HepG2 (cell line): ENCODE measurements around the gene SMIM29. TPM values are rescaled to one million over a fixed set of nuclear protein-coding genes. Genes with fewer than 3 reads are reported as not detected.

Experiments
- ATAC-seq: fragments of 200-7000 bp; cut with Tn5 transposase; 3 replicates; pipeline ENCODE4 v1.9.1; 2020; ENCODE audit warnings: mild to moderate bottlenecking, moderate library complexity
- BruUV-seq: library from RNA; stranded (reverse); fragments of 400-500 nt; replicated peaks from 2 replicates; lab custom pipeline; 2021; lab: Mats Ljungman, UMichigan
- CTCF ChIA-PET: fragments of 300-600 bp; formaldehyde crosslinking; extraction: SDS; loops from one replicate; lab custom pipeline; 2021; ENCODE audit warnings: low total read pairs, inconsistent platforms, low intra/inter-chr PET ratio; lab: Yijun Ruan, JAX
- POLR2A ChIA-PET: fragments of 350-600 bp; sonication (Branson Sonifier 250); formaldehyde crosslinking; loops from one replicate; lab custom pipeline; 2020; ENCODE audit warnings: antibody characterized with exemption, inconsistent platforms; lab: Yijun Ruan, JAX
- DNase-seq: peaks from one replicate; pipeline ENCODE4 v3.0.0-alpha.2; 2015; ENCODE audit warnings: low spot score
- FAIRE-seq: peaks from 3 replicates; lab custom pipeline; 2011; peaks lifted over from hg19 to GRCh38; lab: Jason Lieb, UNC
- H2AFZ ChIP-seq: one replicate; pipeline ENCODE4 v1.6.1; 2011; ENCODE audit warnings: low read length, inconsistent platforms
- H3K27ac ChIP-seq: fragments of 300-600 bp; 3 replicates; pipeline ENCODE4 v1.8.0; 2011; ENCODE audit warnings: mixed run types, mild to moderate bottlenecking, mixed read lengths, low read length, inconsistent platforms; ENCODE audit not compliant: insufficient read depth; ENCODE audit errors: extremely low read length
- H3K27me3 ChIP-seq, 2 experiments: fragments of 200-600 bp in 1 of 2; 2 replicates in 1 of 2; 3 replicates in 1 of 2; pipeline versions ENCODE4 v1.6.0 to v1.8.0; 2011; ENCODE audit warnings: low read length in 2 of 2, mild to moderate bottlenecking in 2 of 2, moderate library complexity in 2 of 2, inconsistent platforms in 1 of 2; ENCODE audit not compliant: insufficient read depth in 2 of 2, control insufficient read depth in 1 of 2
- H3K36me3 ChIP-seq, 2 experiments: fragments of 200-600 bp in 1 of 2; replicated peaks in 1 of 2; 2 replicates in 1 of 2; 3 replicates in 1 of 2; pipeline versions ENCODE4 v1.5.1 to v1.8.0; 2011; ENCODE audit warnings: low read length in 2 of 2, inconsistent platforms in 1 of 2; ENCODE audit not compliant: insufficient read depth in 2 of 2, control insufficient read depth in 1 of 2
- H3K4me1 ChIP-seq: 2 replicates; pipeline ENCODE4 v1.5.1; 2012; ENCODE audit warnings: low read length, inconsistent platforms; ENCODE audit not compliant: insufficient read depth
- H3K4me2 ChIP-seq: 2 replicates; pipeline ENCODE4 v1.6.0; 2011; ENCODE audit warnings: low read depth, low read length, inconsistent platforms
- H3K4me3 ChIP-seq, 3 experiments: fragments of 200-600 bp in 1 of 3; sonication (generic), shearing (Covaris generic) in 1 of 3; replicated peaks in 1 of 3; 2 replicates each; pipeline ENCODE4 v1.5.1; 2011 to 2016; ENCODE audit warnings: low read length in 3 of 3, inconsistent platforms in 2 of 3, low read depth in 2 of 3, mild to moderate bottlenecking in 2 of 3, control low read depth in 1 of 3, mixed read lengths in 1 of 3; ENCODE audit not compliant: insufficient read depth in 1 of 3
- H3K79me2 ChIP-seq: one replicate; pipeline ENCODE4 v1.6.1; 2011; ENCODE audit warnings: low read length, inconsistent platforms; ENCODE audit not compliant: insufficient read depth
- H3K9ac ChIP-seq: 2 replicates; pipeline ENCODE4 v1.6.0; 2011; ENCODE audit warnings: mild to moderate bottlenecking, low read depth, low read length, inconsistent platforms; ENCODE audit not compliant: insufficient read depth
- H3K9me3 ChIP-seq: 2 replicates; pipeline ENCODE4 v1.5.1; 2012; ENCODE audit warnings: mild to moderate bottlenecking, low read length
- H4K20me1 ChIP-seq: 2 replicates; pipeline ENCODE4 v1.6.0; 2011; ENCODE audit warnings: inconsistent platforms, mild to moderate bottlenecking, low read length, moderate library complexity; ENCODE audit not compliant: insufficient read depth
- MLXIP ChIP-seq: sonication (generic); formaldehyde crosslinking; IDR thresholded peaks from 2 replicates; pipeline ENCODE4 v1.9.0; 2021; ENCODE audit warnings: missing genetic modification reagents, borderline replicate concordance
- NAIF1 ChIP-seq: sonication (generic); formaldehyde crosslinking; IDR thresholded peaks from 2 replicates; pipeline ENCODE4 v1.5.0; 2020; ENCODE audit warnings: mild to moderate bottlenecking, missing genetic modification reagents, borderline replicate concordance
- RARA ChIP-seq: IDR thresholded peaks from 2 replicates; pipeline ENCODE4 v1.6.1; 2016; ENCODE audit warnings: missing genetic modification reagents, missing compliant biosample characterization
- REL ChIP-seq: sonication (generic); formaldehyde crosslinking; conservative IDR thresholded peaks from 2 replicates; pipeline ENCODE4 v1.8.0; 2022; ENCODE audit warnings: mild to moderate bottlenecking, missing genetic modification reagents, moderate library complexity
- RXRB ChIP-seq: IDR thresholded peaks from 2 replicates; pipeline ENCODE4 v1.6.1; 2016; ENCODE audit warnings: borderline replicate concordance, missing genetic modification reagents, missing compliant biosample characterization
- ZBTB3 ChIP-seq: sonication (generic); formaldehyde crosslinking; IDR thresholded peaks from 2 replicates; pipeline ENCODE4 v1.4.0; 2020; ENCODE audit warnings: low read depth, mild to moderate bottlenecking, moderate library complexity, missing genetic modification reagents, borderline replicate concordance
- ZHX2 ChIP-seq, 2 experiments: sonication (generic) in 1 of 2; formaldehyde crosslinking in 1 of 2; IDR thresholded peaks; 2 replicates each; pipeline versions ENCODE4 v1.6.1 to v1.9.0; 2014 to 2022; ENCODE audit warnings: antibody characterized with exemption in 1 of 2, borderline replicate concordance in 1 of 2, inconsistent platforms in 1 of 2, low read depth in 1 of 2, missing genetic modification reagents in 1 of 2
- ZNF121 ChIP-seq: sonication (generic); formaldehyde crosslinking; IDR thresholded peaks from 2 replicates; pipeline ENCODE4 v1.5.0; 2020; ENCODE audit warnings: mild to moderate bottlenecking, missing genetic modification reagents
- ZNF547 ChIP-seq: sonication (generic); formaldehyde crosslinking; IDR thresholded peaks from 2 replicates; pipeline ENCODE4 v1.5.1; 2020; ENCODE audit warnings: mild to moderate bottlenecking, missing genetic modification reagents
- ZNF552 ChIP-seq: sonication (generic); formaldehyde crosslinking; IDR thresholded peaks from 2 replicates; pipeline ENCODE4 v1.9.0; 2022; ENCODE audit warnings: missing genetic modification reagents, mild to moderate bottlenecking, borderline replicate concordance
- ZNF670 ChIP-seq: sonication (generic); formaldehyde crosslinking; IDR thresholded peaks from 2 replicates; pipeline ENCODE4 v1.8.0; 2022; ENCODE audit warnings: mild to moderate bottlenecking, missing genetic modification reagents, borderline replicate concordance
- ZSCAN22 ChIP-seq: sonication (generic); formaldehyde crosslinking; IDR thresholded peaks from 2 replicates; pipeline ENCODE4 v1.4.0; 2020; ENCODE audit warnings: mild to moderate bottlenecking, missing genetic modification reagents
- WGBS: methylation state at CpG from one replicate; pipeline ENCODE4 v1.1.6; 2017; ENCODE audit warnings: low lambda C conversion rate; 5-methylcytosine and 5-hydroxymethylcytosine counted together
- in situ Hi-C: cut with HindIII; loops from 2 replicates; pipeline ENCODE4 v1.10.0; 2017; ENCODE audit warnings: low pct_unique_long_range_greater_than_20kb; ENCODE audit not compliant: extremely low pct_ligation_motif_present
- intact Hi-C: fragments of 100-400 bp; cut with micrococcal nuclease; formaldehyde crosslinking; loops from one replicate; pipeline ENCODE4 v1.10.0; 2022; ENCODE audit not compliant: unreplicated experiment
- polyA plus RNA-seq, 8 experiments: library from polyadenylated mRNA; depleted of rRNA in 3 of 8; stranded (reverse) in 7 of 8; unstranded in 1 of 8; fragments of >200 nt; fragmentation: Illumina TruSeq in 4 of 8; extraction: Trizol in 4 of 8; gene quantifications; 2 replicates each; pipeline versions ENCODE4 v1.2.1 to v1.2.3, GENCODE V29; 2011 to 2016; ENCODE audit warnings: low read depth in 4 of 8, missing spikeins in 1 of 8, mixed read lengths in 1 of 8; ENCODE audit not compliant: insufficient read depth in 1 of 8
- total RNA-seq, 5 experiments: library from RNA; depleted of rRNA; stranded (reverse); fragments of >200 nt; fragmentation: Illumina TruSeq; extraction: Trizol; gene quantifications; 2 replicates each; pipeline ENCODE4 v1.2.3, GENCODE V29; 2016; ENCODE audit warnings: low read depth in 1 of 5

SMIM29 gene
- total and polyA plus RNA-seq, 2 of the 13 experiments (the other 11 are each of a cell fraction or from before 2014, with no cell fraction given) = 8.8 to 15.3 TPM

DNA sequence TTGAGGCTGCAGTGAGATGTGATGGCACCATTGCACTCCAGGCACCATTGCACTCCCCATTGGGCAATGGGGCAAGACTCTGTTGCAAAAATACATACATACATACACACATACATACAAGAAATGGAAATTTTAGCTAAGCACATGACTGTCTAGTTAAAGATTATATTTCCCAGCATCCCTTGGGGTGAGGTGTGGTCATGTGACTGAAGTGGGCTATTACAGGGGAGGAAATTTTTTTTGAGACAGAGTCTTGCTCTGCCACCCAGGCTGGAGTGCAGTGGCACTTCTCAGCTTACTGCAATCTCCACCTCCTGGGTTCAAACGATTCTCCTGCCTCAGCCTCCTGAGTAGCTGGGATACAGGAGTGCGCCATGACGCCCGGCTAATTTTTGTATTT is 44.1 kb downstream of the SMIM29 start:
- no peak overlapping the region for H3K27ac ChIP-seq
- no peak overlapping the region for H3K9ac ChIP-seq
- CTCF ChIA-PET = no interaction called here
- no peaks in the 10 kb centered on the region for H3K9me3 ChIP-seq
- H2AFZ ChIP-seq = no peak overlapping the region
- H3K36me3 ChIP-seq = no peaks in the 10 kb centered on the region
- H3K4me1 ChIP-seq = peaks cover 6% of the 10 kb centered on the region; the same call in 1 of the 2 replicates
- no peak for ATAC-seq
- peaks cover 5 to 27% of the 10 kb centered on the region in 2 experiments; a peak in 4 of 5 replicates for H3K27me3 ChIP-seq
- no peak overlapping the region for H3K4me2 ChIP-seq
- WGBS = 53% methylated on average over 4 of the region's 4 CpGs
- H4K20me1 ChIP-seq = no peaks in the 10 kb centered on the region
- H3K4me3 ChIP-seq = no peak overlapping the region
- no peaks in the 10 kb centered on the region for H3K79me2 ChIP-seq
- FAIRE-seq = no peak
- DNase-seq = no peak
- no TSS peak for BruUV-seq
- intact Hi-C loops = no loop called here
- TF ChIP-seq RXRB (CRISPR knock-in tag) (no peak), ZSCAN22 (CRISPR knock-in tag) (no peak), ZNF670 (CRISPR knock-in tag) (no peak), ZHX2 (IDR thresholded peaks at IDR 0.05; ENCODE audit: low read depth) (no peak), ZHX2 (CRISPR knock-in tag; IDR thresholded peaks at IDR 0.05; ENCODE audit: borderline replicate concordance) (no peak), ZNF552 (CRISPR knock-in tag) (no peak), ZNF121 (CRISPR knock-in tag) (no peak), REL (CRISPR knock-in tag) (no peak), ZNF547 (CRISPR knock-in tag) (no peak), ZBTB3 (CRISPR knock-in tag) (no peak), MLXIP (CRISPR knock-in tag) (no peak), NAIF1 (CRISPR knock-in tag) (no peak), RARA (CRISPR knock-in tag) (no peak)
- TF ChIP-seq, all 625 proteins: peak for 0
- POLR2A ChIA-PET = no interaction called here
- in situ Hi-C loops = no loop called here
